ENCODE results near the gene PCCA.
"Not testable (repeated sequence)": the region's sequence is repeated elsewhere in the genome, so short reads cannot be mapped to it uniquely, and the experiment has no call there.

The PCCA gene

GRCh38 chr13:100382785-100383184, 293.9 kb downstream of the PCCA start:
- Histone ChIP-seq H3K36me3 (ENCODE audit: insufficient read depth, low read length) (no peaks in the 10 kb centered on the region), H3K4me2 (ENCODE audit: low read length) (no peak overlapping the region), H3K27me3 (ENCODE audit: insufficient read depth, low read length) (peaks cover 5% of the 10 kb centered on the region), H3K79me2 (ENCODE audit: insufficient read depth, low read length) (no peaks in the 10 kb centered on the region), H4K20me1 (ENCODE audit: insufficient read depth, low read length) (no peaks in the 10 kb centered on the region), H2AFZ (ENCODE audit: low read length) (no peak overlapping the region), H3K27ac (ENCODE audit: low read depth, low read length, poor library complexity, severe bottlenecking) (no peak overlapping the region), H3K4me3 (ENCODE audit: low read depth, low read length, poor library complexity, severe bottlenecking) (no peak overlapping the region), H3F3A (ENCODE audit: insufficient read depth, low read length) (no peaks in the 10 kb centered on the region), H3K9ac (ENCODE audit: low read length) (no peak overlapping the region), H3K4me1 (ENCODE audit: insufficient read depth, low read length, severe bottlenecking) (no peaks in the 10 kb centered on the region), H3K9me2 (ENCODE audit: low read depth, low read length) (no peaks in the 10 kb centered on the region), H3K9me3 (ENCODE audit: low read length) (peaks cover 9% of the 10 kb centered on the region; the same call in 1 of the 2 replicates)
- no peak for TF ChIP-seq EZH2 (IDR thresholded peaks at IDR 0.05; ENCODE audit: borderline replicate concordance, low read length)
- no peak for TF ChIP-seq CTCF (IDR thresholded peaks at IDR 0.05; ENCODE audit: low read length)

GRCh38 chr13:100387416-100387815, 298.5 kb downstream of the PCCA start:
- Histone ChIP-seq H3K9ac (ENCODE audit: low read length) (no peak overlapping the region), H3F3A (ENCODE audit: insufficient read depth, low read length) (no peaks in the 10 kb centered on the region), H4K20me1 (ENCODE audit: insufficient read depth, low read length) (no peaks in the 10 kb centered on the region), H3K4me3 (ENCODE audit: low read depth, low read length, poor library complexity, severe bottlenecking) (no peak overlapping the region), H3K27me3 (ENCODE audit: insufficient read depth, low read length) (no peaks in the 10 kb centered on the region), H2AFZ (ENCODE audit: low read length) (no peak overlapping the region), H3K27ac (ENCODE audit: low read depth, low read length, poor library complexity, severe bottlenecking) (no peak overlapping the region), H3K4me1 (ENCODE audit: insufficient read depth, low read length, severe bottlenecking) (no peaks in the 10 kb centered on the region), H3K9me3 (ENCODE audit: low read length) (no peaks in the 10 kb centered on the region), H3K36me3 (ENCODE audit: insufficient read depth, low read length) (no peaks in the 10 kb centered on the region), H3K4me2 (ENCODE audit: low read length) (no peak overlapping the region), H3K9me2 (ENCODE audit: low read depth, low read length) (no peaks in the 10 kb centered on the region), H3K79me2 (ENCODE audit: insufficient read depth, low read length) (no peaks in the 10 kb centered on the region)
- no peak for TF ChIP-seq CTCF (IDR thresholded peaks at IDR 0.05; ENCODE audit: low read length)
- TF ChIP-seq EZH2 (IDR thresholded peaks at IDR 0.05; ENCODE audit: borderline replicate concordance, low read length), result no peak

GRCh38 chr13:100388150-100388549, 299.3 kb downstream of the PCCA start:
- H3K36me3 ChIP-seq (ENCODE audit: insufficient read depth, low read length); H3K4me2 ChIP-seq (ENCODE audit: low read length); H3K9me3 ChIP-seq (ENCODE audit: low read length); H3K9ac ChIP-seq (ENCODE audit: low read length); H3K27me3 ChIP-seq (ENCODE audit: insufficient read depth, low read length); H3K4me3 ChIP-seq (ENCODE audit: low read depth, low read length, poor library complexity, severe bottlenecking); H3K4me1 ChIP-seq (ENCODE audit: insufficient read depth, low read length, severe bottlenecking); H4K20me1 ChIP-seq (ENCODE audit: insufficient read depth, low read length); H3K27ac ChIP-seq (ENCODE audit: low read depth, low read length, poor library complexity, severe bottlenecking); H3K9me2 ChIP-seq (ENCODE audit: low read depth, low read length); H3K79me2 ChIP-seq (ENCODE audit: insufficient read depth, low read length); H2AFZ ChIP-seq (ENCODE audit: low read length); H3F3A ChIP-seq (ENCODE audit: insufficient read depth, low read length): not testable (repeated sequence)

DNA sequence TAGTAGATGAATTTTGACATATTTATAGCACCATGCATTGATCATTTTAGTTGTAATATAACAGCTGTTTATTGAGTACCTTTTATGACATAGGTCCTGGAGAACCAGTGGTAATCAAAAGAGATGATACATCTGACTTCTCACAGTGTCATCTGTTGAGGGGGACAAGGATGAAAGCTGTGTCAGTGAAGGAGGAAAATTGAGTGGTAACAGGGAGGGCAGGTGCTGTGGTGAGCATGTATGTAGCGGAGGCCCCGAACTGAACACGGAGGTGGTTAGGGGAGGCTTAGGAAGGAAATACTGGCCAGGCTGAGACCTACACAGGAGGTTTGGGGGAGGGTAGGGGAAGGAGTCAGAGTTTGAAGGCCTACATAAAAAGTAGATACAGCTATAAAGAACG, 300.0 kb downstream of the PCCA start:
- H3K27ac ChIP-seq (ENCODE audit: low read depth, low read length, poor library complexity, severe bottlenecking), result no peak overlapping the region
- TF ChIP-seq CTCF (IDR thresholded peaks at IDR 0.05; ENCODE audit: low read length), result no peak
- TF ChIP-seq EZH2 (IDR thresholded peaks at IDR 0.05; ENCODE audit: borderline replicate concordance, low read length), result no peak
- H3K27me3 ChIP-seq (ENCODE audit: insufficient read depth, low read length), result no peaks in the 10 kb centered on the region
- no peaks in the 10 kb centered on the region for H3F3A ChIP-seq (ENCODE audit: insufficient read depth, low read length)
- no peaks in the 10 kb centered on the region for H3K9me3 ChIP-seq (ENCODE audit: low read length)
- H3K4me2 ChIP-seq (ENCODE audit: low read length), result no peak overlapping the region
- no peaks in the 10 kb centered on the region for H3K9me2 ChIP-seq (ENCODE audit: low read depth, low read length)
- H3K4me3 ChIP-seq (ENCODE audit: low read depth, low read length, poor library complexity, severe bottlenecking), result no peak overlapping the region
- H3K36me3 ChIP-seq (ENCODE audit: insufficient read depth, low read length), result no peaks in the 10 kb centered on the region
- no peak overlapping the region for H3K9ac ChIP-seq (ENCODE audit: low read length)
- H3K4me1 ChIP-seq (ENCODE audit: insufficient read depth, low read length, severe bottlenecking), result no peaks in the 10 kb centered on the region
- no peaks in the 10 kb centered on the region for H4K20me1 ChIP-seq (ENCODE audit: insufficient read depth, low read length)
- H3K79me2 ChIP-seq (ENCODE audit: insufficient read depth, low read length), result no peaks in the 10 kb centered on the region
- H2AFZ ChIP-seq (ENCODE audit: low read length), result no peak overlapping the region

All from OCI-LY1 (cell line).